Loucy (cell line): ENCODE measurements around the gene COG1.

ENCODE experiments used
- H2AFZ ChIP-seq: fragments of 200-600 bp; sonication (generic); 2 replicates; pipeline ENCODE4 v1.6.0; 2016; ENCODE audit warnings: antibody characterized with exemption, mild to moderate bottlenecking, low read length, moderate library complexity
- H3F3A ChIP-seq: fragments of 200-600 bp; 2 replicates; pipeline ENCODE4 v1.6.0; 2016; ENCODE audit warnings: antibody characterized with exemption, low read depth, mild to moderate bottlenecking
- H3K27me3 ChIP-seq: fragments of 200-600 bp; sonication (generic); 2 replicates; pipeline ENCODE4 v1.6.1; 2014; ENCODE audit warnings: low read length, mild to moderate bottlenecking; ENCODE audit not compliant: insufficient read depth, poor library complexity, severe bottlenecking
- H3K36me3 ChIP-seq: fragments of 200-600 bp; sonication (generic); 2 replicates; pipeline ENCODE4 v1.6.1; 2016; ENCODE audit warnings: low read length; ENCODE audit not compliant: insufficient read depth
- H3K4me1 ChIP-seq: fragments of 200-600 bp; sonication (generic); 2 replicates; pipeline ENCODE4 v1.5.1; 2014; ENCODE audit warnings: low read length, mild to moderate bottlenecking; ENCODE audit not compliant: insufficient read depth, poor library complexity, severe bottlenecking
- H3K4me2 ChIP-seq: fragments of 200-600 bp; sonication (generic); 2 replicates; pipeline ENCODE4 v1.6.0; 2014; ENCODE audit warnings: antibody characterized with exemption, low read length, low read depth, mild to moderate bottlenecking; ENCODE audit not compliant: poor library complexity, severe bottlenecking
- H3K4me3 ChIP-seq: fragments of 200-600 bp; sonication (generic); 2 replicates; pipeline ENCODE4 v1.5.1; 2014; ENCODE audit warnings: low read length, mild to moderate bottlenecking, mixed read lengths; ENCODE audit not compliant: poor library complexity, severe bottlenecking
- H3K79me2 ChIP-seq: fragments of 200-600 bp; sonication (generic); 2 replicates; pipeline ENCODE4 v1.6.1; 2014; ENCODE audit warnings: low read length; ENCODE audit not compliant: insufficient read depth
- H3K9ac ChIP-seq: fragments of 200-600 bp; sonication (generic); 2 replicates; pipeline ENCODE4 v1.6.0; 2014; ENCODE audit warnings: mild to moderate bottlenecking, low read depth, low read length, moderate library complexity; ENCODE audit not compliant: poor library complexity, severe bottlenecking
- H3K9me2 ChIP-seq: fragments of 200-600 bp; sonication (generic); replicated peaks from 2 replicates; pipeline ENCODE4 v1.6.1; 2016; ENCODE audit warnings: low read depth, low read length, mixed read lengths
- H3K9me3 ChIP-seq: fragments of 200-600 bp; sonication (generic); 2 replicates; pipeline ENCODE4 v1.6.1; 2014; ENCODE audit warnings: mild to moderate bottlenecking, antibody characterized with exemption, low read length, low read depth; ENCODE audit not compliant: insufficient read depth
- H4K20me1 ChIP-seq: fragments of 200-600 bp; sonication (generic); 2 replicates; pipeline ENCODE4 v1.6.0; 2014; ENCODE audit warnings: antibody characterized with exemption, low read length, mild to moderate bottlenecking; ENCODE audit not compliant: insufficient read depth, poor library complexity, severe bottlenecking
- CTCF ChIP-seq: fragments of 200-600 bp; sonication (generic); conservative IDR thresholded peaks from 2 replicates; pipeline ENCODE4 v1.5.1; 2014; ENCODE audit warnings: mild to moderate bottlenecking, antibody characterized with exemption, low read length
- EZH2phosphoT487 ChIP-seq: fragments of 200-600 bp; IDR thresholded peaks from 2 replicates; pipeline ENCODE4 v1.6.1; 2018; ENCODE audit warnings: antibody characterized with exemption, mild to moderate bottlenecking, moderate library complexity, borderline replicate concordance

The COG1 gene

GRCh38 chr17:73168667-73169066, 24.2 kb upstream of the COG1 start:
- Histone ChIP-seq H3K79me2 (no peaks in the 10 kb centered on the region), H3K9ac (no peak overlapping the region), H3K4me2 (no peak overlapping the region), H3K9me2 (no peaks in the 10 kb centered on the region), H3K27me3 (no peaks in the 10 kb centered on the region), H3F3A (no peaks in the 10 kb centered on the region), H3K36me3 (no peaks in the 10 kb centered on the region), H3K4me1 (peaks cover 7% of the 10 kb centered on the region), H4K20me1 (no peaks in the 10 kb centered on the region), H2AFZ (no peak overlapping the region), H3K4me3 (no peak overlapping the region), H3K9me3 (no peaks in the 10 kb centered on the region)
- no peak for TF ChIP-seq CTCF
- no peak for TF ChIP-seq EZH2phosphoT487

- H2AFZ ChIP-seq: no peak overlapping the region
- H3K4me1 ChIP-seq: peaks cover 7% of the 10 kb centered on the region
- no peaks in the 10 kb centered on the region for H4K20me1 ChIP-seq
- H3K9me3 ChIP-seq: no peaks in the 10 kb centered on the region
- no peak overlapping the region for H3K4me2 ChIP-seq
- H3K9ac ChIP-seq: no peak overlapping the region
- H3K27me3 ChIP-seq: no peaks in the 10 kb centered on the region
- TF ChIP-seq CTCF: no peak
- no peak for TF ChIP-seq EZH2phosphoT487
- no peaks in the 10 kb centered on the region for H3K79me2 ChIP-seq
- no peaks in the 10 kb centered on the region for H3F3A ChIP-seq
- no peak overlapping the region for H3K4me3 ChIP-seq
- no peaks in the 10 kb centered on the region for H3K9me2 ChIP-seq
- H3K36me3 ChIP-seq: no peaks in the 10 kb centered on the region
Measured at GRCh38 chr17:73170324-73170723, 22.5 kb upstream of the COG1 start.

GRCh38 chr17:73172252-73172651, 20.6 kb upstream of the COG1 start:
- H3K4me2 ChIP-seq: no peak overlapping the region

More at GRCh38 chr17:73172252-73172651, 20.6 kb upstream of the COG1 start:
- Histone ChIP-seq H3K9ac (no peak overlapping the region), H2AFZ (no peak overlapping the region), H3F3A (no peaks in the 10 kb centered on the region), H3K4me1 (peaks cover under 1% of the 10 kb centered on the region), H3K9me3 (no peaks in the 10 kb centered on the region), H3K9me2 (no peaks in the 10 kb centered on the region), H3K79me2 (no peaks in the 10 kb centered on the region), H3K27me3 (no peaks in the 10 kb centered on the region), H4K20me1 (no peaks in the 10 kb centered on the region), H3K36me3 (no peaks in the 10 kb centered on the region), H3K4me3 (no peak overlapping the region)
- TF ChIP-seq CTCF (no peak), EZH2phosphoT487 (no peak)
